Measurements from ENCODE around the gene PPIE.
"Not testable (repeated sequence)": the region's sequence is repeated elsewhere in the genome, so short reads cannot be mapped to it uniquely, and the experiment has no call there.

PPIE gene

GRCh38 chr1:39757501-39757900 is 18.8 kb downstream of the PPIE start:
- no peak for DNase-seq (ENCODE audit: low read depth in 2 of 3, low spot score in 2 of 3)

GRCh38 chr1:39758556-39759435 is 20.1 kb downstream of the PPIE start:
- no peak for DNase-seq (ENCODE audit: low read depth in 2 of 3, low spot score in 2 of 3)

- no peak for DNase-seq (ENCODE audit: low read depth in 2 of 3, low spot score in 2 of 3)
These were observed 20.7 kb downstream of the PPIE start for GRCh38 chr1:39759436-39759726.

- no peak for DNase-seq (ENCODE audit: low read depth in 2 of 3, low spot score in 2 of 3)
These were observed 21.7 kb downstream of the PPIE start for GRCh38 chr1:39760074-39761008.

- no peak for DNase-seq (ENCODE audit: low read depth in 2 of 3, low spot score in 2 of 3)
These were observed 22.3 kb downstream of the PPIE start for GRCh38 chr1:39761016-39761415.

- no peak for DNase-seq (ENCODE audit: low read depth in 2 of 3, low spot score in 2 of 3)
These were observed 23.0 kb downstream of the PPIE start for GRCh38 chr1:39761557-39762260.

- no peak for DNase-seq (ENCODE audit: low read depth in 2 of 3, low spot score in 2 of 3)
These were observed 24.2 kb downstream of the PPIE start for GRCh38 chr1:39762550-39763540.

GRCh38 chr1:39763619-39764374 is 25.1 kb downstream of the PPIE start:
- DNase-seq (ENCODE audit: low read depth in 2 of 3, low spot score in 2 of 3): not testable (repeated sequence)

GRCh38 chr1:39764512-39764911 is 25.8 kb downstream of the PPIE start:
- not testable (repeated sequence) for DNase-seq (ENCODE audit: low read depth in 2 of 3, low spot score in 2 of 3)

GRCh38 chr1:39766466-39766865 is 27.8 kb downstream of the PPIE start:
- not testable (repeated sequence) for DNase-seq (ENCODE audit: low read depth in 2 of 3, low spot score in 2 of 3)

GRCh38 chr1:39769502-39769901 is 30.8 kb downstream of the PPIE start:
- DNase-seq (ENCODE audit: low read depth in 2 of 3, low spot score in 2 of 3): not testable (repeated sequence)

GRCh38 chr1:39770100-39771021 is 31.7 kb downstream of the PPIE start:
- DNase-seq (ENCODE audit: low read depth in 2 of 3, low spot score in 2 of 3): not testable (repeated sequence)

- DNase-seq (ENCODE audit: low read depth in 2 of 3, low spot score in 2 of 3): not testable (repeated sequence)
These were observed 32.4 kb downstream of the PPIE start, which contains the start of gene OXCT2 for GRCh38 chr1:39771022-39771532. Gene OXCT2 (minus strand): TSS chr1:39771348. CDS start chr1:39771255, 93 bp downstream.

GRCh38 chr1:39773369-39773979 is 34.8 kb downstream of the PPIE start:
- DNase-seq (ENCODE audit: low read depth in 2 of 3, low spot score in 2 of 3): not testable (repeated sequence)

- not testable (repeated sequence) for DNase-seq (ENCODE audit: low read depth in 2 of 3, low spot score in 2 of 3)
These were observed 36.5 kb downstream of the PPIE start for GRCh38 chr1:39775141-39775540.

- DNase-seq (ENCODE audit: low read depth in 2 of 3, low spot score in 2 of 3): not testable (repeated sequence)
These were observed 37.2 kb downstream of the PPIE start for GRCh38 chr1:39775676-39776399.

GRCh38 chr1:39776400-39776713 is 37.7 kb downstream of the PPIE start:
- DNase-seq (ENCODE audit: low read depth in 2 of 3, low spot score in 2 of 3): no peak
